Measurements from ENCODE around the gene BCAN.

The BCAN gene

GRCh38 chr1:156666862-156667609 lies 25.1 kb downstream of the BCAN start:
- TF ChIP-seq CTCF (IDR thresholded peaks at IDR 0.05; ENCODE audit: low read depth, low read length) = no peak
- H3K27me3 ChIP-seq = no peaks in the 10 kb centered on the region
- H3K9me3 ChIP-seq = no peaks in the 10 kb centered on the region
- no peak overlapping the region for H3K4me3 ChIP-seq (ENCODE audit: low read depth, low read length)
- DNase-seq = no peak
- peaks cover 21% of the 10 kb centered on the region for H3K4me1 ChIP-seq
- H3K36me3 ChIP-seq = no peaks in the 10 kb centered on the region

- no peaks in the 10 kb centered on the region for H3K27me3 ChIP-seq
- no peaks in the 10 kb centered on the region for H3K9me3 ChIP-seq
- TF ChIP-seq CTCF (IDR thresholded peaks at IDR 0.05; ENCODE audit: low read depth, low read length) = no peak
- peaks cover 18% of the 10 kb centered on the region for H3K4me1 ChIP-seq
- H3K4me3 ChIP-seq (ENCODE audit: low read depth, low read length) = no peak overlapping the region
- no peaks in the 10 kb centered on the region for H3K36me3 ChIP-seq
- no peak for DNase-seq
Measured at GRCh38 chr1:156667610-156667967, 25.7 kb downstream of the BCAN start.

- H3K4me1 ChIP-seq = peaks cover 18% of the 10 kb centered on the region
- no peak for TF ChIP-seq CTCF (IDR thresholded peaks at IDR 0.05; ENCODE audit: low read depth, low read length)
Measured at GRCh38 chr1:156667968-156668709, 26.2 kb downstream of the BCAN start.

GRCh38 chr1:156668801-156669637 lies 27.1 kb downstream of the BCAN start:
- no peak overlapping the region for H3K4me3 ChIP-seq (ENCODE audit: low read depth, low read length)
- no peaks in the 10 kb centered on the region for H3K9me3 ChIP-seq
- H3K36me3 ChIP-seq = no peaks in the 10 kb centered on the region
- H3K4me1 ChIP-seq = peaks cover 21% of the 10 kb centered on the region
- no peaks in the 10 kb centered on the region for H3K27me3 ChIP-seq
- DNase-seq = no peak
- TF ChIP-seq CTCF (IDR thresholded peaks at IDR 0.05; ENCODE audit: low read depth, low read length) = no peak

More at GRCh38 chr1:156667968-156668709, 26.2 kb downstream of the BCAN start:
- Histone ChIP-seq H3K9me3 (no peaks in the 10 kb centered on the region), H3K27me3 (no peaks in the 10 kb centered on the region), H3K36me3 (no peaks in the 10 kb centered on the region), H3K4me3 (ENCODE audit: low read depth, low read length) (no peak overlapping the region)
- DNase-seq = no peak

GRCh38 chr1:156669794-156670193 lies 27.9 kb downstream of the BCAN start:
- TF ChIP-seq CTCF (IDR thresholded peaks at IDR 0.05; ENCODE audit: low read depth, low read length) = no peak
- Histone ChIP-seq H3K27me3 (no peaks in the 10 kb centered on the region), H3K4me3 (ENCODE audit: low read depth, low read length) (no peak overlapping the region), H3K4me1 (peaks cover 15% of the 10 kb centered on the region), H3K36me3 (no peaks in the 10 kb centered on the region), H3K9me3 (no peaks in the 10 kb centered on the region)
- DNase-seq = no peak
